ENCODE results near the gene LRRC36.

LRRC36 gene

DNA sequence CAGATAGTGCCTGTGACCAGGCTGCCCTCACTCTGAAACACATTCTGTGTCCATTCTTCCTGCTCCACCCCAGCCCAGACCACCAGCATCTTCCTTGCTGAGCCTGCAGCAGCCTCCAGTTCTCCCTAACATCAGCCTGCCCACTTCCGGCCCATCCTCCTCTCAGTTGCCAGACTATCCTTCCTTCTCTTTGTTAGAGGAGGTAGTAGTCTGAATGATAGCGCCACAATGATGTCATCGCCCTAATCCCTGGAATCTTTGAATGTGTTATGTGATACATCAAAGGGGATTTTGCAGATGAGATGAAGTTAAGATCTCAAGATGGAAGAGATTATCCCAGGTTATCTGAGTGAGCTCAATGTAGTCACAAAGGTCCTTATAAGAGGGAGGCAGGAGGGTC, 92.9 kb downstream of the LRRC36 start (continued):
- TF ChIP-seq ZNF791 (tag by site-specific recombination; IDR thresholded peaks at IDR 0.05): no peak
- TF ChIP-seq ZNF585B (tag by site-specific recombination; IDR thresholded peaks at IDR 0.05): no peak
- no peak for TF ChIP-seq MEIS1 (CRISPR knock-in tag; IDR thresholded peaks at IDR 0.05; ENCODE audit: borderline replicate concordance)
- TF ChIP-seq PRDM6 (tag by site-specific recombination; IDR thresholded peaks at IDR 0.05): no peak
- no peak for TF ChIP-seq GLI4 (tag by site-specific recombination; IDR thresholded peaks at IDR 0.05)
- no peak for TF ChIP-seq ZNF324 (tag by site-specific recombination; IDR thresholded peaks at IDR 0.05)
- TF ChIP-seq SP2 (tag by site-specific recombination; IDR thresholded peaks at IDR 0.05): no peak
- no peak for TF ChIP-seq ZNF76 (tag by site-specific recombination; IDR thresholded peaks at IDR 0.05; ENCODE audit: borderline replicate concordance, low read depth)
- no peak for TF ChIP-seq SP3 (tag by site-specific recombination; IDR thresholded peaks at IDR 0.05)
- TF ChIP-seq ZNF354C (tag by site-specific recombination; IDR thresholded peaks at IDR 0.05; ENCODE audit: borderline replicate concordance, low read depth): no peak
- TF ChIP-seq ZNF623 (tag by site-specific recombination; IDR thresholded peaks at IDR 0.05): no peak
- TF ChIP-seq HOXC10 (CRISPR knock-in tag; IDR thresholded peaks at IDR 0.05): no peak
- no peak for TF ChIP-seq ZNF274 (IDR thresholded peaks at IDR 0.05; ENCODE audit: low read length)
- TF ChIP-seq ZNF274 (tag by site-specific recombination; IDR thresholded peaks at IDR 0.05; ENCODE audit: borderline replicate concordance): no peak
- TF ChIP-seq ZNF221 (tag by site-specific recombination; IDR thresholded peaks at IDR 0.05; ENCODE audit: borderline replicate concordance): no peak
- TF ChIP-seq ZBTB21 (tag by site-specific recombination; IDR thresholded peaks at IDR 0.05): peak; percentile 59
- TF ChIP-seq ZNF707 (tag by site-specific recombination; IDR thresholded peaks at IDR 0.05): no peak
- peak; percentile 81 for TF ChIP-seq ZNF629 (tag by site-specific recombination; IDR thresholded peaks at IDR 0.05)
- TF ChIP-seq, protein P1, sequence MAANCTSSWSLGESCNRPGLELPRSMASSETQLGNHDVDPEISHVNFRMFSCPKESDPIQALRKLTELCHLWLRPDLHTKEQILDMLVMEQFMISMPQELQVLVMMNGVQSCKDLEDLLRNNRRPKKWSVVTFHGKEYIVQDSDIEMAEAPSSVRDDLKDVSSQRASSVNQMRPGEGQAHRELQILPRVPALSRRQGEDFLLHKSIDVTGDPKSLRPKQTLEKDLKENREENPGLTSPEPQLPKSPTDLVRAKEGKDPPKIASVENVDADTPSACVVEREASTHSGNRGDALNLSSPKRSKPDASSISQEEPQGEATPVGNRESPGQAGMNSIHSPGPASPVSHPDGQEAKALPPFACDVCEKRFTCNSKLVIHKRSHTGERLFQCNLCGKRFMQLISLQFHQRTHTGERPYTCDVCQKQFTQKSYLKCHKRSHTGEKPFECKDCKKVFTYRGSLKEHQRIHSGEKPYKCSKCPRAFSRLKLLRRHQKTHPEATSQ (tag by site-specific recombination; IDR thresholded peaks at IDR 0.05): no peak
- TF ChIP-seq ZNF391 (tag by site-specific recombination; IDR thresholded peaks at IDR 0.05; ENCODE audit: borderline replicate concordance, low read depth): no peak
- no peak for TF ChIP-seq ZNF37A (tag by site-specific recombination; IDR thresholded peaks at IDR 0.05)
- peak; percentile 31 for TF ChIP-seq ZNF335 (tag by site-specific recombination; conservative IDR thresholded peaks at IDR 0.05)
- TF ChIP-seq RBAK (tag by site-specific recombination; IDR thresholded peaks at IDR 0.05): no peak
- peak; percentile 36; the same call in 1 of the 2 replicates for TF ChIP-seq PRDM10 (tag by site-specific recombination; IDR thresholded peaks at IDR 0.05)
- TF ChIP-seq ZNF600 (tag by site-specific recombination; IDR thresholded peaks at IDR 0.05): peak; percentile 58; the same call in 1 of the 2 replicates
- no peak for TF ChIP-seq REPIN1 (tag by site-specific recombination; IDR thresholded peaks at IDR 0.05; ENCODE audit: low read depth)
- no peak for TF ChIP-seq ZNF626 (tag by site-specific recombination; IDR thresholded peaks at IDR 0.05)
- TF ChIP-seq ZNF132 (tag by site-specific recombination; IDR thresholded peaks at IDR 0.05; ENCODE audit: borderline replicate concordance): no peak
- no peak for TF ChIP-seq ZNF174 (tag by site-specific recombination; IDR thresholded peaks at IDR 0.05)
- TF ChIP-seq, protein P2, sequence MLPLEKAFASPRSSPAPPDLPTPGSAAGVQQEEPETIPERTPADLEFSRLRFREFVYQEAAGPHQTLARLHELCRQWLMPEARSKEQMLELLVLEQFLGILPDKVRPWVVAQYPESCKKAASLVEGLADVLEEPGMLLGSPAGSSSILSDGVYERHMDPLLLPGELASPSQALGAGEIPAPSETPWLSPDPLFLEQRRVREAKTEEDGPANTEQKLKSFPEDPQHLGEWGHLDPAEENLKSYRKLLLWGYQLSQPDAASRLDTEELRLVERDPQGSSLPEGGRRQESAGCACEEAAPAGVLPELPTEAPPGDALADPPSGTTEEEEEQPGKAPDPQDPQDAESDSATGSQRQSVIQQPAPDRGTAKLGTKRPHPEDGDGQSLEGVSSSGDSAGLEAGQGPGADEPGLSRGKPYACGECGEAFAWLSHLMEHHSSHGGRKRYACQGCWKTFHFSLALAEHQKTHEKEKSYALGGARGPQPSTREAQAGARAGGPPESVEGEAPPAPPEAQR (tag by site-specific recombination; IDR thresholded peaks at IDR 0.05): no peak
- TF ChIP-seq MZF1 (tag by site-specific recombination; IDR thresholded peaks at IDR 0.05; ENCODE audit: borderline replicate concordance): peak; percentile 81; the same call in 1 of the 2 replicates
- TF ChIP-seq HOXA7 (CRISPR knock-in tag; IDR thresholded peaks at IDR 0.05; ENCODE audit: borderline replicate concordance): no peak
- no peak for TF ChIP-seq ZNF133 (tag by site-specific recombination; IDR thresholded peaks at IDR 0.05)
